IMR-90 (cell line): ENCODE results near the gene GOLGA6C. TPM values are rescaled to one million over a fixed set of nuclear protein-coding genes. Genes with fewer than 3 reads are reported as not detected.
"Not testable (repeated sequence)": the region's sequence is repeated elsewhere in the genome, so short reads cannot be mapped to it uniquely, and the experiment has no call there.

Experiments used
- ATAC-seq: fragments of 200-7000 bp; cut with Tn5 transposase; 2 replicates; pipeline ENCODE4 v1.9.1; 2020; ENCODE audit warnings: low read depth, mild to moderate bottlenecking, moderate library complexity
- BruUV-seq: library from RNA; stranded (reverse); fragments of 400-500 nt; replicated peaks from 2 replicates; lab custom pipeline; 2021; lab: Mats Ljungman, UMichigan
- CTCF ChIA-PET: fragments of 300-600 bp; formaldehyde crosslinking; extraction: SDS; loops from one replicate; lab custom pipeline; 2021; ENCODE audit warnings: antibody characterized with exemption; lab: Yijun Ruan, JAX
- POLR2A ChIA-PET: fragments of 300-600 bp; sonication (Branson Sonifier 250); formaldehyde crosslinking; loops from one replicate; lab custom pipeline; 2022; ENCODE audit warnings: antibody characterized with exemption; ENCODE audit not compliant: unreplicated experiment; lab: Charles Lee
- DNase-seq: peaks from one replicate; pipeline ENCODE4 v3.0.0; 2013
- H2AFZ ChIP-seq: replicated peaks from 2 replicates; pipeline ENCODE3; 2013; ENCODE audit warnings: low read length, mild to moderate bottlenecking; ENCODE audit not compliant: poor library complexity
- H2AK5ac ChIP-seq: 2 replicates; pipeline ENCODE4 v1.6.1; 2013; ENCODE audit warnings: low read depth, low read length, inconsistent platforms
- H2AK9ac ChIP-seq: replicated peaks from 2 replicates; pipeline ENCODE3; 2013; ENCODE audit warnings: mild to moderate bottlenecking, low read depth, low read length, moderate library complexity; ENCODE audit not compliant: poor library complexity
- H2BK120ac ChIP-seq: 2 replicates; pipeline ENCODE4 v1.6.1; 2013; ENCODE audit warnings: low read depth, low read length, inconsistent platforms
- H2BK15ac ChIP-seq: 3 replicates; pipeline ENCODE4 v1.6.1; 2013; ENCODE audit warnings: low read depth, low read length, inconsistent platforms
- H2BK20ac ChIP-seq: 2 replicates; pipeline ENCODE4 v1.6.1; 2013; ENCODE audit warnings: low read depth, mild to moderate bottlenecking, inconsistent platforms, low read length, moderate library complexity
- H2BK5ac ChIP-seq: 2 replicates; pipeline ENCODE4 v1.6.1; 2013; ENCODE audit warnings: mild to moderate bottlenecking, low read depth, low read length, inconsistent platforms; ENCODE audit not compliant: poor library complexity, severe bottlenecking
- H3K14ac ChIP-seq: replicated peaks from 2 replicates; pipeline ENCODE4 v1.6.1; 2013; ENCODE audit warnings: low read depth, low read length, inconsistent platforms
- H3K18ac ChIP-seq: 2 replicates; pipeline ENCODE4 v1.6.1; 2013; ENCODE audit warnings: low read depth, low read length, control low read depth
- H3K23ac ChIP-seq: 2 replicates; pipeline ENCODE4 v1.6.1; 2013; ENCODE audit warnings: low read depth, low read length, inconsistent platforms
- H3K27ac ChIP-seq: 2 replicates; pipeline ENCODE4 v1.5.1; 2013; ENCODE audit warnings: mild to moderate bottlenecking, control low read depth, low read length; ENCODE audit not compliant: insufficient read depth
- H3K27me3 ChIP-seq: 2 replicates; pipeline ENCODE4 v1.6.1; 2013; ENCODE audit warnings: low read length; ENCODE audit not compliant: control insufficient read depth, insufficient read depth
- H3K36me3 ChIP-seq: 2 replicates; pipeline ENCODE4 v1.6.1; 2013; ENCODE audit warnings: low read length, mixed read lengths; ENCODE audit not compliant: control insufficient read depth, insufficient read depth
- H3K4ac ChIP-seq: 2 replicates; pipeline ENCODE4 v1.6.1; 2013; ENCODE audit warnings: low read depth, low read length, inconsistent platforms
- H3K4me1 ChIP-seq: 2 replicates; pipeline ENCODE4 v1.6.1; 2013; ENCODE audit warnings: low read length, mixed read lengths; ENCODE audit not compliant: control insufficient read depth, insufficient read depth
- H3K4me2 ChIP-seq: 2 replicates; pipeline ENCODE4 v1.6.1; 2013; ENCODE audit warnings: low read depth, mild to moderate bottlenecking, control low read depth, low read length, moderate library complexity
- H3K4me3 ChIP-seq: 2 replicates; pipeline ENCODE4 v1.5.1; 2013; ENCODE audit warnings: low read depth, mild to moderate bottlenecking, control low read depth, low read length, moderate library complexity; ENCODE audit not compliant: insufficient read depth
- H3K56ac ChIP-seq: 2 replicates; pipeline ENCODE4 v1.6.1; 2013; ENCODE audit warnings: low read length, inconsistent platforms; ENCODE audit not compliant: insufficient read depth; ENCODE audit errors: extremely low read depth
- H3K79me1 ChIP-seq, 2 experiments: 2 replicates each; pipeline ENCODE4 v1.6.1; 2013; ENCODE audit warnings: low read length in 2 of 2, inconsistent platforms in 1 of 2, low read depth in 1 of 2
- H3K9ac ChIP-seq: 2 replicates; pipeline ENCODE4 v1.6.1; 2013; ENCODE audit warnings: low read depth, low read length, control low read depth
- H3K9me1 ChIP-seq: 2 replicates; pipeline ENCODE4 v1.6.1; 2013; ENCODE audit warnings: low read length, inconsistent platforms; ENCODE audit not compliant: insufficient read depth
- H3K9me3 ChIP-seq: 2 replicates; pipeline ENCODE4 v1.6.1; 2013; ENCODE audit warnings: low read length; ENCODE audit not compliant: control insufficient read depth, insufficient read depth
- H4K20me1 ChIP-seq: 2 replicates; pipeline ENCODE4 v1.6.1; 2013; ENCODE audit warnings: low read length, inconsistent platforms; ENCODE audit not compliant: insufficient read depth
- H4K5ac ChIP-seq: 2 replicates; pipeline ENCODE4 v1.6.1; 2013; ENCODE audit warnings: mild to moderate bottlenecking, low read depth, low read length, control low read depth
- H4K8ac ChIP-seq, 2 experiments: 2 replicates each; pipeline ENCODE4 v1.6.1; 2013; ENCODE audit warnings: low read depth in 2 of 2, low read length in 2 of 2, control low read depth in 1 of 2, inconsistent platforms in 1 of 2
- H4K91ac ChIP-seq: 2 replicates; pipeline ENCODE4 v1.6.1; 2013; ENCODE audit warnings: low read depth, low read length, inconsistent platforms; ENCODE audit not compliant: insufficient read depth
- CTCF ChIP-seq: conservative IDR thresholded peaks from 2 replicates; pipeline ENCODE4 v1.5.1; 2012; ENCODE audit warnings: mild to moderate bottlenecking, low read depth, low read length, improper control_type of control experiment
- WGBS, 2 experiments: methylation state at CpG; one replicate each; pipeline versions ENCODE4 v1.1.5 to v1.1.7; 2013; ENCODE audit warnings: missing lambda C conversion rate in 2 of 2; ENCODE audit not compliant: insufficient read length in 1 of 2; ENCODE audit errors: extremely low coverage in 2 of 2; 5-methylcytosine and 5-hydroxymethylcytosine counted together
- dilution Hi-C: fragments of 300-500 bp; cut with HindIII; formaldehyde crosslinking; loops from one replicate; pipeline ENCODE4 v1.14.3; 2018; ENCODE audit warnings: low sequenced_read_pairs; ENCODE audit not compliant: unreplicated experiment
- in situ Hi-C: fragments of 300-500 bp; cut with MboI; formaldehyde crosslinking; loops from 3 replicates; pipeline ENCODE4 v1.14.3; 2019; ENCODE audit warnings: low sequenced_read_pairs, inconsistent platforms, mixed read lengths
- intact Hi-C: fragments of 100-400 bp; cut with micrococcal nuclease; formaldehyde crosslinking; loops from 2 replicates; pipeline ENCODE4 v1.10.0; 2022
- polyA plus RNA-seq, 3 experiments: library from polyadenylated mRNA; depleted of rRNA; stranded (reverse); fragments of >200 nt; gene quantifications; 2 replicates each; pipeline ENCODE4 v1.2.3, GENCODE V29; 2012; ENCODE audit warnings: low replicate concordance in 1 of 3
- total RNA-seq: library from RNA; depleted of rRNA; stranded (reverse); fragments of >200 nt; gene quantifications from 2 replicates; pipeline ENCODE4 v1.2.3, GENCODE V29; 2012

GOLGA6C gene
- total and polyA plus RNA-seq, 2 of the 4 experiments (the other 2 are of a cell fraction), result not detected

- H2BK5ac ChIP-seq, in situ Hi-C loops, dilution Hi-C loops: not testable (repeated sequence)
Measured at GRCh38 chr15:75299311-75299688, 41.2 kb downstream of the GOLGA6C start.

GRCh38 chr15:75300026-75300425, 41.9 kb downstream of the GOLGA6C start:
- CTCF ChIA-PET, H3K4me1 ChIP-seq: not testable (repeated sequence)
- WGBS, 2 experiments, result 26% methylated on average over 3 of the region's 6 CpGs; no CpG with 5 or more reads in 1 of the 2 experiments

More at GRCh38 chr15:75299311-75299688, 41.2 kb downstream of the GOLGA6C start:
- H3K27me3 ChIP-seq, BruUV-seq, H3K9me1 ChIP-seq, H3K4me1 ChIP-seq, H2BK120ac ChIP-seq, H3K79me1 ChIP-seq, H3K4me2 ChIP-seq, H2AFZ ChIP-seq, H2BK15ac ChIP-seq, H3K14ac ChIP-seq, H3K9ac ChIP-seq, H2AK5ac ChIP-seq, POLR2A ChIA-PET, DNase-seq, H2AK9ac ChIP-seq, H4K20me1 ChIP-seq, H3K4ac ChIP-seq, H3K36me3 ChIP-seq, H3K9me3 ChIP-seq, H3K18ac ChIP-seq, H4K5ac ChIP-seq, H3K27ac ChIP-seq, H4K91ac ChIP-seq, H3K56ac ChIP-seq, CTCF ChIA-PET, H4K8ac ChIP-seq, H3K4me3 ChIP-seq, H2BK20ac ChIP-seq, intact Hi-C loops, H3K23ac ChIP-seq: not testable (repeated sequence)
- no CpG with 5 or more reads among the region's 6 CpGs for WGBS, 2 experiments
- ATAC-seq, result peak; percentile 85
- peak; percentile 13; the same call in 1 of the 2 replicates for TF ChIP-seq CTCF

More at GRCh38 chr15:75300026-75300425, 41.9 kb downstream of the GOLGA6C start:
- H2BK120ac ChIP-seq, H3K36me3 ChIP-seq, H2AK5ac ChIP-seq, H2BK5ac ChIP-seq, H3K4ac ChIP-seq, H2AFZ ChIP-seq, H4K8ac ChIP-seq, H3K4me3 ChIP-seq, H2BK20ac ChIP-seq, H3K4me2 ChIP-seq, H3K9me1 ChIP-seq, ATAC-seq, H3K9me3 ChIP-seq, dilution Hi-C loops, POLR2A ChIA-PET, in situ Hi-C loops, H3K79me1 ChIP-seq, H4K20me1 ChIP-seq, H4K91ac ChIP-seq, H3K27ac ChIP-seq, H2AK9ac ChIP-seq, H3K18ac ChIP-seq, DNase-seq, H3K56ac ChIP-seq, H3K23ac ChIP-seq, BruUV-seq, H3K9ac ChIP-seq, H2BK15ac ChIP-seq, H4K5ac ChIP-seq, H3K14ac ChIP-seq: not testable (repeated sequence)
- intact Hi-C loops, result loop anchor here (10.0 kb wide), 2 partner anchors 55 to 275 kb away; partner anchors contain the start of gene PPCDC
- peaks cover 12% of the 10 kb centered on the region for H3K27me3 ChIP-seq
